Stimulated activated CD4-positive, alpha-beta T cell treated with anti-CD3 and anti-CD28 coated beads, Interleukin-4, amount 100 ng/mL, for 1 hour (primary cell): ENCODE results near the gene KRTAP10-12.
"Not testable (repeated sequence)": the region's sequence is repeated elsewhere in the genome, so short reads cannot be mapped to it uniquely, and the experiment has no call there.

Experiments
- DNase-seq: peaks from one replicate; pipeline ENCODE4 v3.0.0-alpha.2; 2020

Gene KRTAP10-12

DNA sequence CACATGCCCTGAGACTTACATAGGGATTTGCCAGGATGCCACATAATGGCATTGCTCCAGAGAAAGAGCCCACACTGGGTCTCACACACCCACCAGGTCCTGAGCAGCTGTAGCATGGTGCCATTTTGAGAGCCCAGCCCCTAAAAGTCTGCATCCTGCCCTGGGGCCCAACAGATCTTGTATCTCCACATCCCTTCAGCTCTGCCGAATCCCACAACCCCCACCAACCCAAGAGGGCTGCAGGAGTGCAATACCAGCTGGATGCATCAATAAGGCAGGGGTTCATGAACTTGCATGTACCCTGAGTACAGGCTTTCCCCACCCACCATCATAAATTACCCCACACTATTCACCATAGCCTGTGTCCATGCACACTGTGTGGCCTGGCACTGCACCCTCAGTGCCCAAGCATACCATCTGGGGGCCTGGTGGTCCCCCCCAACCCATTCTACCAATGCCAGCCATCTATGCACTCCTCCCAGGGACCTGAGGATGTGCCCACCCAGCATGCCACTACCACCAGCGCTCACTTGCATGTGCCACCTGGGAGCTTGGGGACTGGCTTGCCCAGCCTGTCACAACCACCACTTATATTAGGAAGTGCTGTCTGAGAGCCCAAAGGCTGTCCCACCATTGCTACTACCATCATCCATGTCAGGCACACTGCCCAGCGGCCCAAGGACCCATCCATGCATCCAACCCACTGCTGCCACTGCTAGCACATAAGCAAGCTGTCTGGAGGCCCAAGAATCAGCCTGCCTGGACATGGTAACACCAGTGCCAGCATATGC, 26.1 kb upstream of the KRTAP10-12 start:
- DNase-seq = no peak

DNA sequence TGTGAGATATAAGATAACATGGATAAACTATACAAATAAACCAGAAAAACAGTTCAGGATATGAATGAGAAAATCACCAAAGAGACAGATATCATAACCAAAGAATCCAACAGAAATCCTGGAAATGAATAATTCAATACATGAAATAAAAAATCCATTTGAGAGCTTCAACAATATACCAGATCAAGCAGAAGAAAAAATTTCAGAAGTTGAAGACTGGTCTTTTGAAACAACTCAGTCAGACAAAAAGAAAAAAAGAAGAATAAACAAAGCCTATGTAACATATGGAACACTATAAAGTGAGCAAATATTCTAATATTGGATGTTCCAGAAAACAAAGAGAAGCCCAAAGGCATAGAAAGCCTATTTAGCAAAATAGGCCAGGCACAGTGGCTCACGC, 25.1 kb upstream of the KRTAP10-12 start:
- DNase-seq = no peak

DNA sequence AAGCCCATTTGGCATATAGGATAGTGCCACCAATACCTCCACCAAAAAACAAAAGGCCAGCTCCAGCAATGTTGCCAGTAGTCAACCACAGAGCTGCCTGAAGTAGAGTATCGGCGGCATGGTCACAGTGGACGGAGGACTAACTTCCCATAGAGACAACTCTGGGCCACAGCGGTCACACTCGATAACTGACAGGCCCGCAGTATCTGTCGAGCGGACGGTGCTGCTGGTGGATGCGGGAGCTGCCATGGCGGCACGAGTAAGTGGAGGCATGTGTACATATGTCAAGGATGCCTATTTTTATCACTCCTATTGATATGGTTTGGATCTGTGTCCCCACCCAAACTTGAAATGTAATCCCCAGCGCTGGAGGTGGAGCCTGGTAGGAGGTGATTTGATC, 19.1 kb upstream of the KRTAP10-12 start:
- DNase-seq = no peak

DNA sequence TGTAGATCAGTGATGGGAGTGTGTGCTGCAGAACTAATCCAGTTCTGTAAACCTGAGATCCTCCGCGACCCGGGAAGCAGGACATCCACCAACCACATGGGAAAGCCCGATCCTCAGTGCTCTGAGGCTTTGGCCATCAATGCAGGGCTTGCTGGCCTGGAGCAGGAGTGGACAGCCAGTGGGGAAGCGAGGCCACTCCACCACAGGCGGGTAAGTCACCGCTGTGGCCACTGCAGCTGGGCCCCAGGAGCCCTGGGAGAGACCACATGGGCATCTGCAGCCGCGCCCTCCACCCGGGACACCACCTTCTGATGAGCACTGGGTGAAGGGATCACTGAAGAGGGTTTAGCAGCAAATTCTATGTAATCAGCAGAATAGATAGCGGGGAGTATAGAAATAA, 15.8 kb upstream of the KRTAP10-12 start:
- no peak for DNase-seq

DNA sequence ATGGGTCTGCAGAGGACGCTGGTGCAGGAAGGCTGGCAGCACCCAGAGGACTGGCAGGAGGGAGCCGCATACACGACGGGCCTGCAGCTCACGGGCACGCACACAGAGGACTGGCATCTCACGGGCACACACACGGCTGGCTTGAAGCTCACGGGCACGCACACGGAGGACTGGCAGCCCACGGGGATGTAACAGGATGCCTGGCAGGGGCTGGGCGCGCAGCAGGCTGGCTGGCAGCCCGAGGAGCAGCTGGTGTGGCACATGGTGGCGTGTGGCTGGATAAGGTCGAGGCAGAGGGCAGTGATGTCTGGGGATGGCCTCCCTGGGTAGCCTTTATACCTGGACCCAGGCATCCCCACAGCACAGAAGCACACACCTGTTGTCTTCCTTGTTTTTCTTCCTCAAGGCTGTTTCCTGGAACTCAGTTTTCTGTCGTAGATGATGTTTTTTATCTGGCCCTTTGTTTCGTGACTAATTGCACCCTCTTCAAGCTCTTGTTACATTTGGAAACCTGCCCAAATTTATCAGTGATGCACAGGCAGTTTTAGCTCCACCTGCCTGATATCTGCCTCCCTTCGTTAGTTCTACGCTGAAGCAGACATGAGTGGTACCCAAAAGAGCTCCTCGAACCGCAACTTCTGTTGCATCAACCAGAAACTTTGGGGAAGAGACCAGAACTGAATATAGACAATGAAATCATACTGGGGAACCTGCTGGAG, 15.0 kb upstream of the KRTAP10-12 start, which contains the start of gene KRTAP12-1:
Gene KRTAP12-1, minus strand, starts transcription at position 303 of the 719 bp plus-strand sequence. Its CDS starts 40 bp downstream, at position 263.
- no peak for DNase-seq

DNA sequence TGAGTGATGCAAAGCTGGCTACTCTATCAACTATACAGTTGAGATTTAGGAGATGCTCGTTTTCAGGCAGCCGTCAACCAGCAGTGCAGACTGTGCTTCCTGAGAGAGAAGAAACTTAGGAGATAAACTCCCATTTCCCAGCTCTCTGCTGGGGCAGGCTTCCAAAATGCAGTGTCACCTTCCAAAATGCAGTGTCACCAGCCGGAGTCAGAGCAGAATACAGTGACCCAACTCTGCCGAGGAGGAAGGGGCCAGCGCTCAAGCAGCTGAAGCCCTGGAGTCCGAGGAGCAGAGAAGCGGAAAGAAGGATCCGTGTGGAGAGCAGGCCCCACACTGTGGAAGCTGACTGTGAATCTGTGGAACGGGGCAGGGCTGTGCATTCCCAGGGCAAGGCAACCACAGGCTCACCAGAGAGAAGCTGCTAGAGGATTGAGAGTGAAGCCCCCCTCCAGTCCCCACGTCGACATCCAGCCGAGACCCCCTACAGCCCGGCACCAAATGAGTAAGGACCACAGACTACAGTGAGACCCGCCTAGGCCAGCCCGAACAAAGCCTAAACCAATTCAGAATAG, 14.3 kb upstream of the KRTAP10-12 start:
- DNase-seq = no peak

DNA sequence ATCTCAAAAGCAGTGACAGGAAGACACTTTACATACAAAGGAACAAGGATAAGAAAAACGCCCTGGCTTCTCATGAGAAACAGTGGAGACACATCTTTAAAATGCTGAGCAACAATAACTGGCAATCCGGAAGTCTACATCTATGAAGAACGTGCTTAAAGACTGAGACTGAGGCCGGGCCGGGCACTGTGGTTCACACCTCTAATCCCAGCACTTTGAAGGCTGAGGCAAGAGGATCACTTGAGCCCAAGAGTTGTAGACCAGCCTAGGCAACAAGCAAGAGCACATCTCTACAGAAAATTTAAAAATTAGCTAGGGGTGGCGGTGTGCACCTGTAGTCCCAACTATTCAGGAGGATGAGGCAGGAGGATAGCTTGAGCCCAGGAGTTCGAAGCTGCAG, 12.9 kb upstream of the KRTAP10-12 start:
- no peak for DNase-seq

DNA sequence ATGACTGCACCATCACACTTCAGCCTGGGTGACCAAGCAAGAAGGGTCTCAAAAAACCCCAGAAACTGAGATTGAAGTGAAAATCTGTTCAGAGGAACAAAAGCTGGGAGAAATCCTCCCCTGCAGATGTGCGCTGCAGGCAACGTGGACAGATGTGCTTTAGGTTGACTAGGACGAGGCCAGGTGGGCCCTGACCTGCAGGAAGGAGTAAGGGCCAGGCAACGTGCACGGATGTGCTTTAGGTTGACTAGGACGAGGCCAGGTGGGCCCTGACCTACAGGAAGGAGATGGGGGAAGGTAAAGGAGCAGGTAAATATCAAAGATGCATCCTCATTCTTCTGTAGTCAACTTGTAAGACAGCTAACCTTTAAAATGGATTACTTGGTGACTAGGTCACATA, 12.5 kb upstream of the KRTAP10-12 start:
- no peak for DNase-seq

DNA sequence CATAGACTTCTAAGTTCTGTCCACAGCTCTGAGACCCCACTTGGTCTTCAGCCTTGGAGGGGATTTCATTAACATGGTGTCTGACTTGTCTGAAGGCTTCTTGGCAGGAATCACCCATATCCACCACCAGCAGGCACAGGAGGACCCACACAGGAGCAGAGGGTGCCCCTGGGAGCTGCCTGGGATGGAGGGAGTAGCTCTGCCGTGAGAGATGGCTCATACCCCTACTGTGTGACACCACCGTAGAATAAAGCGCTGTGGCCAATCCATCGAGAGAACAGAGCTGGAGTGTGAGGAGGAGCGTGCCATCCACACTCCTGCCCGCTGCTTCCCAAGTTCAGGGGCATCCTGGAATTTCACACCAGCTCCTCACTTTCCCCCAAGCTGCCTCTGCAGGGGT, 11.9 kb upstream of the KRTAP10-12 start:
- not testable (repeated sequence) for DNase-seq

DNA sequence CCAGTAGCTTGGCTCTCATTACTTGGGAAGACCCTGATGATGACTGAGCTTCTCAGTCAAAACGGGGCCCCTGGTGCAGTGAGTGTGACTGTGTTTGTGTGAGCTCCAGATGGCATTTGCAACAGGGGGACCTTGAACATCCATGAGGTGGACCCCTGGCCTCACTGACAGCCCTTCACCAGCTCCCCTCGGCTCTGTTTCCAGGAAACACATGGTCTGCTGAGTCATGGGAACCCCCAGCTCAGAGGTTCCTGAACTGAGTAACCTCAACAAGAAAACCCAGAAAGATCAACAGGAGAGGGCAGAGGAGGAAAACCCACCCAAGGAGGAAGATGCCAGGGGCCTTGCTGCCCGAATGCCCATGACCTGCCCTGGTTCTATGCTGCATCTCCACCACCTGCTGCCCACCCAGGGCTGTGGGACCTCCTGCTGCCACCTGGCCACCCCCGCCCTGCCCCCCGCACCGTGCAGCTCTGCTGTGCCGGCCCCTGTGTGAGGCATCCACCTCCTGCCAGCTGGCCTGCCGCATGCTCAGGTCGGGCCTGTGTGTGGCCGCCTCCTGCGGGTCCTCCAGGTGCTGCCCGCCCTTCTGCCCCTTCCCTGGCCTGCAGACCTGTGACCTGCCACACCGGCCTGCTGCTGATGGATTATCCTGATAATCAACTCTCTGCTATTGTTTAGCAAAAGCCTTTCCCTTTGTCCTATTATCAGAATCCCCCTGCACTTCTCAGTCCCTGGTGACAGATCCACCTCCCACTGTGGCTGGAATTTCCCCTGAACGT, 10.8 kb upstream of the KRTAP10-12 start:
- DNase-seq = no peak

DNA sequence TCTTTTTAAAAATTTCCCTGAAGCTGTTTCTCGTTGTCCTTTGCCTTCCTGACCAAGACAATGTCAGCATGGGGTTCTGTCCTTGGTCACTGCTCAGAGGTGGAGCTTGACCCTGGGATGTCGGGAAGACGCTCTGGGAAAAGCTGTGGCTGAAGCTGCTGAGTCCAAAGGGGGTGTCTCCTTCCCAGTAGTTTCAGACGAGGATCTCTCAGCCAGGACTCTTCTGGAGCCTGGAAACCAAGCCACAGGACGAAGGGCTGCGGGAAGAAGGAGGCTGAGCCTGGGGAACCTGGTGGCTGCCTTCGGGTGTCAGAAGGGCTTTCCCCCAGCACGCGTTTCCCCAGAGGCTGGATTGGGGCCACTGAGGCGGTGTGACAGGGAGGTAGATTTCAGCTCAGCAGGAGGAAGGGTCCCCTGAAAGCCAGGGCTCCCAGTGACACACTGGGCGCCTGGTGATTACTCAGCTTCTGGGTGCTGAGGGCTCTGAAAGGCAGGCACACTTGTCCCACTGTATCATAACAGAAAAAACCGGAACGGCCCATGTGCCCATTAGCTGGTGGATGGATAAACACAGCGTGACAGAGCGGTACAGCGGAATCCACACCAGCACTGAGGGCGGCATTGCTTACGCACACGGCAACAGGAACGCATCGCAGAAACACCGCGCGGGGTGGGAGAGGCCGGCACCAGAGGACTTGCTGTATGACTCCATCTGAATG, 10.0 kb upstream of the KRTAP10-12 start:
- no peak for DNase-seq

DNA sequence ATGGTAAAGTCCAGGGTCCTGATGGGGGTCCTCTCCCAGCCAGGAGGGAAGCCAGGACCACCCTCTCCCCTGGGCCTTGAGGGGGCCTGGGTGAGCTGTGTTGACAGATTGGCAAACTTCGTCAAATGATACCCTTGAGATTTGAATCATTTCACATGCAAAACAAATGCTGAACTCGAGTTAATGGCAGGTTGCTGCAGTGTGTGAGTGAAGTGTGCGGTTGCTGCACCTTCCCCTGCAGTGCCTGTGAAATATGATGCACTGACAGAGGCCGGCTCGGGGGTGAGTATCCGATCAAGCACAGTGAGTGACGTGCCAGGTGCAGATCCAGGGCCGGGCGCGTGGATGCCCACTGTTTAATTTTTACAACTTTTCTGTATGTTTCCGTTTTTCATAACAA, 9.3 kb upstream of the KRTAP10-12 start:
- no peak for DNase-seq

DNA sequence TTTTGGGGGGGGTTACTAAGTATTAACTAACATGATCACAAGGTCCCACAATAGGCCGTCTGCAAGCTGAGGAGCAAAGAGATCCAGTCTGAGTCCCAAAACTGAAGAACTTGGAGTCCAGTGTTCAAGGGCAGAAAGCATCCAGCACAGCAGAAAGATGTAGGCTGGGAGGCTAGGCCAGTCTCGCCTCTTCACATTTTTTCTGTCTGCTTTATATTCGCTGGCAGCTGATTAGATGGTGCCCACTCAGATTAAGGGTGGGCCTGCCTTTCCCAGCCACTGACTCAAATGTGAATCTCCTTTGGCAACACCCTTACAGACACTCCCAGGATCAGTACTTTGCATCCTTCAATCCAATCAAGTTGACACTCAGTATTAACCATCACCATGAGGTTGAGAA, 7.2 kb upstream of the KRTAP10-12 start:
- not testable (repeated sequence) for DNase-seq

DNA sequence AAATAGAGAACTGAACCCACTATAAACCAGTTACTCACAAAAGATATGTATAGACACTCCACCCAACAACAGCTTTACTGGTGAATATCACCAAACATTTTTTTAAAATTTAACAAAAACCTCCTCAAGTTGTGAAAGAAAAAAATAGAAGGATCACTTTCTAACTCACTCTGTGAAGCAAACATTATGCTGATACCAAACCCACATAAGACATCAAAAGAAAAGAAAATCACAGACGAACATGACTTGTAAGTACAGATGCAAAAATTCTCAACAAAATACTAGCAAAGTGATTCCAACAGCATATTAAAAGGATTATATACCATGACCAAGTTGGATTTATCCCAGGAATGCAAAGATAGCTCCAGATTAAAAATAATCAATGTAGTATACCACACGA, 5.3 kb upstream of the KRTAP10-12 start:
- no peak for DNase-seq

DNA sequence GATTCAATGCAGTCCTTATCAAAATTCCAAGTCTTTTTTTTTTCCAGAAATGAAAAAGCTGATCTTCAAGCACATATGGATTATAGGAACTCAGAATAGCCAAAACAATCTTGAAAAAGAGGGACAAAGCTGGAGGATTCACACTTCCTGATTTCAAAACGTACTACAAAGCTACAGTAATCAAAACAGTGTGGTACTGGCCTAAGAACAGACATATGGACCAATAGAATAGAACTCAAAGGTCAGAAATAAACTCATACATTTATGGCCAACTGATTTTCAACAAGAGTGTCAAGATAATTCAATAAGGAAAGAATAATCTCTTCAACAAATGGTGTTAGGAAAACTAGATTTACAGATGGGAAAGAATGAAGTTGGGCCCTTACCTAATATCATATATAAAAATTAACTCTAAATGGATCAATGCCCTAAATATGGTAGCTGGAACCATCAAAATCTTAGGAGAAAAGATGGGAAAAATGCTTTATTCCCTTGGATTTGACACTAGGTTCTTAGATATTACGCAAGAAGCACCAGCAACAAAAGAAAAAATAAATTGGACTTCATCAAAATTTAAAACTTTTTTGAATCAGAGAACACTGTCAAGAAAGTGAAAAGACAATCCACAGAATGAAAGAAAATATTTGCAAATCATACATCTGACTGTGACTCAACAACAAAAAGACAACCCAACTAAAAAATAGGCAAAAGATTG, 4.0 kb upstream of the KRTAP10-12 start:
- no peak for DNase-seq

DNA sequence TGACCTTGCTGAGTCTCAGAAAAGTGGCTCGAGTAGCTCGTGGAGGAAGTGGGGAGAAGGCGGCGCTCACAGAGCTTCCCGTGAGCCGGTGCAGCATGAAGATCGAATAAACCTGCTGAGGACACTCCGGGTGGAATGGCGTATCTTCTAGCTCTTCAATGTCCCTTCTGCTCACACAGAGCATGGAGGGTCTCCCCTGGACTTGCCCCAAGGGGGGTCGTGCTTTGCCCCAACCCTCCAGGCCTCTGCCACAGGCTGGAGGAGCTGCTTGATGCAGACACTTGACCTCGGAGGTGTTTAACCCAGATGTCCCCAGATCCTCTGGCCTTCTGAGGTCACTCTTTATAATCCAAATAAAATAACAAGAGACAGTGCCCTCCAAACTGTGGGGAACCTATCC, 2.2 kb upstream of the KRTAP10-12 start:
- no peak for DNase-seq

DNA sequence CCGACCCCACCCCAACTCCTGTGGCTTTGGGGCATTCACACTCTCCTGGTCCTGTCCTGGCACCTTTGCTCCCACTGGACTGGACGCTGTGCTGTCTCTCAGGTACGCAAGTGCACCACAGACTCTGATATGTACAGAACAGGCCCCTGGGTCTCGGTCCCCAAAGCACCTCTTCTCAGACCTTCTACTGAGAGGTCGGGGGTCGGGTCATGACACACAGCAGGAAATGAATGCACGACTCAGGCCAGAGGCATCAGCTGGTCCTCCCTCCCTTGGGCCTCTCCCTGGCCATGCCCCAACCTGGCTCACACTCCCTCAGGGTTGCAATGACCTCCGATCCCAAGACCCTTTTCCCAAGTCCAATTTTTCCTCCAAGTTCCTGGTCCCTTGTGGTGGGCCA, 1.8 kb upstream of the KRTAP10-12 start:
- no peak for DNase-seq

DNA sequence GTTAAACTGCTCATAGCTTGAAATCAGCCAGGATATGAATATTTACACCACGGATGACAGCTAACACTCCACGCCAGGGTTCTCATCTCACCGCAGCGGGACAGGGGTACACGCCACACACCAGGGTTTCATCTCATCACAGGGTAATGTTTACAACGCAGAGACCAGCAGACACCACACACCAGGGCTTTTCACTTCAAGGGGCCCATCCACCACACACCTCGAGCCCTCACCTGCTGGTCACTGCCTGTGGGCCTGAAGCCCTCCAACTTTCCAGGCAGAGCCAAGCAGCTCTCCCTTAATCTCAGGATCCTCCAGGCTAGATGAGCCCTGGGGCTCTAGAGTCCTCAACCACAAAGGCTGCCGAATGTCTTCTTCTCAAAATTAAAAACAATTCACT, 1.3 kb upstream of the KRTAP10-12 start:
- no peak for DNase-seq

DNA sequence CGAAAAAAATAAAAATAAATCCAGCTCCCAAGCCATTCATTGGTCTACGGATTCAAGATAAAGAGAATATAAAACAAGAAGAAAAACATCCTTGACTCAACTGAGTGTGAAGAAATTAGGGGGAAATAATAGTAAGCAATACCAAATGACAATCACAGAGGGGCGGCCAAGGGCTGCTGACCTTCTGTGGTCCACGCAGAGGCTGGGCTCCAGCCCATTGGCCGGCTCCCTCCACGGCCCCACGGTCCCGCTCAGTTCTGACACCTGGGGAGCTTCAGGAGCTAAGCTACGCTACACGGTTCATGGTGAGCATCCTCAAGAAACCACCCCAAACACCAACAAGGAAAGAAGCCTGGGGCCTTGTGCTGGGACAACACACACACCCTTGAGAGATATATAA, 400 bp upstream of the KRTAP10-12 start:
- DNase-seq = no peak

DNA sequence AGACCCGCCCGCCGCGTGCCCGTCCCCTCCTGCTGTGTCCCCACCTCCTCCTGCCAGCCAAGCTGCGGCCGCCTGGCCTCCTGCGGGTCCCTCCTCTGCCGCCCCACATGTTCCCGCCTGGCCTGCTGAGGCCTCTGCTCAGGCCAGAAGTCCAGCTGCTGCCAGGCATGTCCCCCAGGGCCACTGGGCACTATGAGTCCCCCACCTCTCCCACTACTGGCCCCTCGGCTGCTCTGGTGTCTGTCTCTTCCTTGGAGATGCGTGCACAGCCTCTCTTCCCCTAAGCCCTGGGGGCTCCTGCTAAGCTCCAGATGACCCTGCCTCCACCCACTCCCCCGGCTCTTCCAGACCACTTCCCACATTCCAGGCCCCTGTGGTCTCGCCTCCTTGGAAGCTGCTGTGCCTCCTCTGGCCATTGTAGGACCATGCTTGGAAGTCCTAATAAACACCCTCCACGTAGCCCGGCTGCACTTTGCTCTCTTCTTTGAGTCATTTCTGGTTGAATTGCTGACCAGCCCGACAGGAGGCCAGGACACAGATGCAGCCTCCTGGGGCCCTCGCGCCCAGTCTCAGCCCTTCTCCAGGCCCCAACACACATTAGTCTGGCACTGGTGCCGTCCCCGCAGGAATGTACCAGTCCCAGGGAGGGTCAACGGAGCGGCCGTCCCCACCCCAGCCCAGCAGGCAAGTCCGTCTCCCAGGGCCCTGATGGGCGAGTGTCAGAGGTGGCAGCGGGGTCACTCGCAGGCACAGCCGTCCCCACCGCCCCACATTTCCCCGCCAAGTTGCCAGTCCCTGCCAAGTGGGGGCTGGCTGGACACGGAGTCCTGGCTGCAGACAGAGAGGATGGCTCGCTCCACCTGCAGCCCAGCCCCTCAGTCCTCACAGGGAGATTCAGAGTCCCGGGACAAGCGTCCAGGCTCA, 1.1 kb downstream of the KRTAP10-12 start:
- DNase-seq = no peak

DNA sequence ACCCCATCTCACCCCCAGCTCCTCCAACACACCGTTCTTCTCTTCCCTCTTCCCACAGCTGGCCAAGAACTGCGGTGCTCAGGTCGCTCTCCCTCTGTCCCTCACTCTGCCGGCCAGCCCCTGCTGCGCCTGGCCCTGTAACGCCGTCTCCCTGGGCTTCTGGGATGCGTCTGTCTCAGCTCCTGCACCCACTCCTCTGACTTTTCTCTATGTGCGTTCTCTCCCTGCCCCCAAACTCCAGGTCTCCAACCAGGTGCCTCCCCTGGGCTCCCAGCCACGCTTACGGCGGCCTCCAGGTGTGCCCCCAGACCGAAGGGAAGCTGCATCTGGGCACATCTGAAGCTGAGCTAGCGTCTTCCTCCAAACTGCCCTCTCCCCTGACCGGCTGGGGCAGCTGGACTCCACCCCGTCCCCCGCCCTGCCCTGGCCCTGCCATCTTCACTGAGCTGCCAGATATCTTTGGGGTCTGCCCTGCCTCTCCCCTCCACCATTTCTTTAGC, 2.6 kb downstream of the KRTAP10-12 start:
- no peak for DNase-seq
